BLaER1 (cell line): ENCODE measurements around the gene HOXB7.

Experiments
- H3K27ac ChIP-seq: shearing (Covaris generic); formaldehyde crosslinking; 2 replicates; pipeline ENCODE4 v1.8.1; 2022
- H3K27me3 ChIP-seq: shearing (Covaris generic); formaldehyde crosslinking; 2 replicates; pipeline ENCODE4 v1.8.1; 2022
- H3K36me3 ChIP-seq: shearing (Covaris generic); formaldehyde crosslinking; 2 replicates; pipeline ENCODE4 v1.8.1; 2022
- H3K4me1 ChIP-seq: shearing (Covaris generic); formaldehyde crosslinking; 2 replicates; pipeline ENCODE4 v1.8.1; 2022
- H3K4me2 ChIP-seq: shearing (Covaris generic); formaldehyde crosslinking; 2 replicates; pipeline ENCODE4 v1.8.1; 2022
- H3K4me3 ChIP-seq: shearing (Covaris generic); formaldehyde crosslinking; 2 replicates; pipeline ENCODE4 v1.8.1; 2022
- H3K9ac ChIP-seq: shearing (Covaris generic); formaldehyde crosslinking; 2 replicates; pipeline ENCODE4 v1.8.1; 2022
- H3K9me3 ChIP-seq: shearing (Covaris generic); formaldehyde crosslinking; 2 replicates; pipeline ENCODE4 v1.8.1; 2022
- H4K20me1 ChIP-seq: shearing (Covaris generic); formaldehyde crosslinking; 2 replicates; pipeline ENCODE4 v1.8.1; 2022
- Cebpa-rat ChIP-seq: shearing (Covaris generic); IDR thresholded peaks from 2 replicates; pipeline ENCODE4 v1.8.1; 2022

Gene HOXB7

GRCh38 chr17:48617471-48618255 is 6.8 kb upstream of the HOXB7 start:
- H4K20me1 ChIP-seq, result peaks cover 96% of the 10 kb centered on the region
- TF ChIP-seq Cebpa-rat, result no peak
- H3K9ac ChIP-seq, result no peak overlapping the region
- H3K4me1 ChIP-seq, result no peaks in the 10 kb centered on the region
- H3K36me3 ChIP-seq, result no peaks in the 10 kb centered on the region
- peaks cover 100% of the 10 kb centered on the region for H3K27me3 ChIP-seq
- no peak overlapping the region for H3K27ac ChIP-seq
- H3K4me3 ChIP-seq, result no peak overlapping the region
- H3K9me3 ChIP-seq, result no peaks in the 10 kb centered on the region
- H3K4me2 ChIP-seq, result no peak overlapping the region

DNA sequence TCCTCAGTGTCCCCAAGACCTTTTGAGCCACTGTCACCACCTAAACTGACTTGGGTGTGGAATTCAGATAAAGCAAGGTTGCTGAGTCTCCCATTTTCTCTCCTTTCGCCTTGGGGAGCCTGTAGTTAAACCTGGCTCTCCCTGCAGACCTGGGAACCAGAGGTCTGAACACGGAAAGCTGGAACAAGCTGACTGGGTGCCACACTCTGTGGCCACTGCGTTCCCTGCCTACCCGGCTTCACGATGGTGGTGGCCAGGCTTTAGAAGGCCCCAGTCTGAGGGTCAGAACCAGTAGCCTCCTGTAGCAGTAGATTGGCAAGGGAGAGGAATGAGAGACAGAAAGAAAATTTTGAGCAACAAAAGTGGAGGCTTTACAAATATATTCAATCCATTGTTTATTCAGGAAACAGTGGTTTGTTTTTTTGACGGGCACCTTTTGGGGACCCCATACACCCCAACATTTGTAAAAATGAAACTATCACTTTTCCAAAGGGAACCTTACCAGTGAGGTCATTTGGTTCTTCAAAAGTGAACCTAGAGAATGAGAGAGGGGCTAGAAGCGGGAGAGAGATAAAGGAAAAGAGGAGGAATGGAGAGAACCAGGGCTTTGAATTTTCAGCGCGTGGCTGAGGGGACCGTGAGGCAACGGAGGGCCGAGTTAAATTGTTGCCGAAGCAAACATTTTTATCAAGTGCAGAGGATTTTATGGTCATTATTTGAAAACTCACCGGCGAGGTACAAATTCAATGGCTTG is 6.1 kb upstream of the HOXB7 start:
- Histone ChIP-seq H3K4me2 (no peak overlapping the region), H3K27me3 (peaks cover 100% of the 10 kb centered on the region), H3K27ac (no peak overlapping the region), H3K4me3 (no peak overlapping the region), H3K4me1 (no peaks in the 10 kb centered on the region), H4K20me1 (peaks cover 96% of the 10 kb centered on the region), H3K9me3 (no peaks in the 10 kb centered on the region), H3K9ac (no peak overlapping the region), H3K36me3 (no peaks in the 10 kb centered on the region)
- no peak for TF ChIP-seq Cebpa-rat

DNA sequence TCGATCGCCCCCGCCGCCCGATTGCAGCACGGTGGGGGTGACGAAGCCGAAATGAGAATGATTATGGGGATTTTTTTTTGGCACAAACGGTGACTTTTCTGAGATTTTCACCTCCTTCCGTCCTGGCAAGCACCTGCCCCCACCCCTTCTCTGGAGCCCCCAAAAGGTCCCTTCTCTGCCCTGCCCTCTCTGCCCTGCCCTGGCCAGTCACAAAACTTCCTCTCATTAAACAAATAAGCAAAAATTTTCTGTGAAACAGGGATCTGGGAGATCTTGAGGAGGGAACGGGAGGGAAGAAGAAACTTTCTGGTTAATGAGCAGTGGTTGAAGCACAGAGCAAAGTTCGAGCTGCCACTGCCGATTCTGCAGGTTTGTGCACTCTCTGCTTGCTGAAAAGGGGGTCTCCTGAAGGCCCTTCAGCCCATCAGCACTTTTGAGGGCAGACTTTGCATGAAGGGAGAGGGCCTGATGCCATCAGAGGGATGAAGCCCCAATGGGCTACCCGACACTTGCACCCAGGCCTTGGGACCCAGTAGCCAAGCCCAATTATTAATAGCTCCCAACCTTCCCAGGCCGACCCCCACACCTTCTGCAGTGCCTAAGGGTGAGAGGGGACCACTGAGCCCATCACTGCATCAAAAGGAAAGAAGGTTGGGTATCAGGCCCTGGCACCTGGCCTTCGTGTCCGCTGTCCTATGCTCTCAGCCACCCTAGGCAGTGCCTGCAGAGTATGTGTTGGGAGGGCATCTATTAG is 5.3 kb upstream of the HOXB7 start:
- H3K9me3 ChIP-seq, result no peaks in the 10 kb centered on the region
- H3K27me3 ChIP-seq, result peaks cover 100% of the 10 kb centered on the region
- H3K4me2 ChIP-seq, result no peak overlapping the region

DNA sequence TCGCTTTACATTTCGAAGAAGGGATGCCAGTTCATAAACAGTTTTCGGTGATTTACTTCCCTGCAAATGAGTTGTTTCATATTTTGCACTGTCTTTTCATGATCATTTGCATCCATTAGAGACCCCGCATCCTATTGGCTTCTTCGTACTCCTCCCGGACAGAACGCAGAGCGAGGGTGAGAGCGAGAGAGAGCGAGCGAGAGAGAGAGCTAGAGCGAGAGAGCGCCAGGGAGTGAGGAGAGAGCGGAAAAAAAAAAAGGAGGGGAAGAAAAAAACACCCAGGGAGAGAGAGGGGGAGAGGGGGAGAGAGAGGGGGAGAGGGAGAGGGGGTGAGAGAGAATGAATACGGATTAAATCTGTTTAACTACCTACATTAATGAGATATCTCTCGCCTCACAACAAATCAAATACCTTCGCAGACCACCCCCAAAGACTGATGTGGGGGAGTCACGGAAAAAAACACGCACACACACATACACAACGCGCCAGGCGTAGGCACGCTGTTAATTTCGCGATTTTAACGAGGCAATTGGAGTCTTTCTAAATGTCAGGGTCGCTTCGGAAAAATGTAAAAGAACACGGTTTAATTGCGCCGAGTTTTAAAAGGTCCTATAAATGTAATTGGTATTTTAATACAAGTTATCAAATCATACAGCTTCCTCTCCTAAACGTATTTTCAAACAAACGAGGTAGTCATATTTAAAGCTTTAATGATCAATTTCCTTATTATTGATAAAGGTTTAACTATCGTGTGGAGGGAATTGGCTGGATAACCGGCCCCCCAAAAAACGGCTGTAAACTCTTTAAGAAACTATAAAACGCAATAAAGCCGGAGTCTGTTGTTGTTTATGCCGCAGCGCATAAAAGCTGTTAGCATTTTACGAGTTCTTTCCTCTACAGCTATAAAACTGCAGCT is 4.5 kb upstream of the HOXB7 start, which contains the start of gene HOXB8:
HOXB8 (minus strand) TSS at position 246 of the 916 bp plus-strand sequence. CDS start 588 bp downstream, outside the sequence.
- TF ChIP-seq Cebpa-rat, result no peak
- no peaks in the 10 kb centered on the region for H3K4me1 ChIP-seq
- H3K36me3 ChIP-seq, result no peaks in the 10 kb centered on the region
- no peak within 1 kb of the TSS for H3K4me3 ChIP-seq
- H3K9ac ChIP-seq, result no peak within 1 kb of the TSS
- H3K9me3 ChIP-seq, result peaks cover 6% of the 10 kb centered on the region; the same call in 1 of the 2 replicates
- peaks cover 96% of the 10 kb centered on the region for H4K20me1 ChIP-seq
- no peak within 1 kb of the TSS for H3K4me2 ChIP-seq
- H3K27me3 ChIP-seq, result peaks cover 100% of the 10 kb centered on the region
- no peak within 1 kb of the TSS for H3K27ac ChIP-seq

More for the DNA sequence above, 5.3 kb upstream of the HOXB7 start:
- TF ChIP-seq Cebpa-rat, result no peak
- H4K20me1 ChIP-seq, result peaks cover 96% of the 10 kb centered on the region
- H3K4me3 ChIP-seq, result no peak overlapping the region
- no peak overlapping the region for H3K27ac ChIP-seq
- H3K36me3 ChIP-seq, result no peaks in the 10 kb centered on the region
- H3K9ac ChIP-seq, result no peak overlapping the region
- H3K4me1 ChIP-seq, result no peaks in the 10 kb centered on the region

DNA sequence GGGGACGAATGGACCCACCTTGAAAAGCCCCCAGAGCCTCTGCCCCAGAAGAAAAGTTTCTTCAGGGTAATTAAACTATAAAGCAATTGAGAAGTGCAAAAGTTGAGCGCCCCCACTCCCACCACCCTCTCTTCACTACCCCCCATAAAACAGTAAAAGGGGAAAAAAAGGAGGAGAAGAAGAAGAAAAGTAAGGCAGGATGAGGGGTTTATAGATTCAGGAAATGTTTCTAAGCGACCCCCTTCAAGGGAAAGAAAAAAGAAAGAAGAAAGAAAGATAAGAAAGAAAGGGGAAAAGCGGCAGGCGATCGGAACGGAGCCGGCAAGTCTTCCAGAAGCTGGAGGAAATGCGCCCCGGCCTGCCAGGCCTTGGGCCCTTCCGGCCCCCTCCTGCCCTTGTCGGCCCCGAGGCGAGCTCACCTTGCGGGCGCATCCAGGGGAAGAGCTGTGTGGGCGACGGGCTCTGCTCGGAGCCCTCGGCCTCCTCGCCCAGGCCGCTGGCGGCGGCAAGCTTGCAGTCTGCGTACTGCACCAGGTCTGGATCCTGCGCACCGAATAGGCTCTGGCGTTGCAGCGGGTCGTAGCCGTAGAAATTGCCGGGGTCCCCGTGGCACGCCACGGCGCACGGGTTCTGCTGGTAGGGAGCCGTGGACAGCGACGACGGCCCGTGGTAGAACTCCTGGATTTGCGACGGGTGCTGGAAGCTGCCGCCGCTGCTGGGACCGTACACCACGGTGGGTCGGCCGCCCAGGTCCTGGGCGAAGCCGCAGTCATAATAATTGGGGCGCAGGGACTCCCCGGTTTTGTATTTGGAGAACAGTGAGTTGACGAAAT is 3.3 kb upstream of the HOXB7 start:
- no peaks in the 10 kb centered on the region for H3K36me3 ChIP-seq
- no peaks in the 10 kb centered on the region for H3K4me1 ChIP-seq
- H3K4me2 ChIP-seq, result no peak overlapping the region
- TF ChIP-seq Cebpa-rat, result no peak
- H4K20me1 ChIP-seq, result peaks cover 96% of the 10 kb centered on the region
- H3K27ac ChIP-seq, result no peak overlapping the region
- H3K9me3 ChIP-seq, result peaks cover 8% of the 10 kb centered on the region; the same call in 1 of the 2 replicates
- H3K4me3 ChIP-seq, result no peak overlapping the region
- no peak overlapping the region for H3K9ac ChIP-seq
- H3K27me3 ChIP-seq, result peaks cover 100% of the 10 kb centered on the region

- Histone ChIP-seq H3K9ac (no peak overlapping the region), H3K4me2 (no peak overlapping the region), H3K27me3 (peaks cover 100% of the 10 kb centered on the region), H3K4me3 (no peak overlapping the region), H3K4me1 (no peaks in the 10 kb centered on the region), H3K9me3 (peaks cover 8% of the 10 kb centered on the region; the same call in 1 of the 2 replicates), H3K36me3 (no peaks in the 10 kb centered on the region), H3K27ac (no peak overlapping the region), H4K20me1 (peaks cover 97% of the 10 kb centered on the region)
- TF ChIP-seq Cebpa-rat, result no peak
These were observed 2.3 kb upstream of the HOXB7 start for GRCh38 chr17:48612854-48613691.

DNA sequence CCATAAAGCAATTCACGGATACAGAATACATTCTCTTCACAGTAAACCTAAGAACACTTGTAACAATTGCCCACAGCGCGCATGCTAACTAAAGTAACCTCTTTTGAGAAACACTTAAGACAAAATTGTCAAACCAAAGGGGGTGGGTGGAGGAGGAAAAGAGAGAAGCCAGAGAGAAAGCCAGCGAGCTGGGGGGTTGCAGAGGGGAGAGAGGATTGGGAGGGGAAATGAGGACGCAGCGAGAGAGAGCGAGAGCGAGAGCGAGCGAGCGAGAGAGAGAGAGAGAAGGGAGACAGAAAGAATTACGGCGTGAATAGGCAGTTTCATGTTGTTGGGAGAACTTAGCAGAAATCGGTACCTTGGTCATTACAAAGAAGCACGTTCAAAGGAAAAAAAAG is 1.6 kb upstream of the HOXB7 start:
- no peaks in the 10 kb centered on the region for H3K4me1 ChIP-seq
- H3K9me3 ChIP-seq, result peaks cover 8% of the 10 kb centered on the region; the same call in 1 of the 2 replicates
- peaks cover 97% of the 10 kb centered on the region for H4K20me1 ChIP-seq
- no peak for TF ChIP-seq Cebpa-rat
- no peak overlapping the region for H3K4me2 ChIP-seq
- H3K9ac ChIP-seq, result no peak overlapping the region
- H3K27me3 ChIP-seq, result peaks cover 100% of the 10 kb centered on the region
- H3K27ac ChIP-seq, result no peak overlapping the region
- H3K4me3 ChIP-seq, result no peak overlapping the region
- no peaks in the 10 kb centered on the region for H3K36me3 ChIP-seq
